Measurements from ENCODE around the gene SSTR4.

The SSTR4 gene

GRCh38 chr20:23018432-23018831 is 16.7 kb upstream of the SSTR4 start:
- ATAC-seq, result no peak

DNA sequence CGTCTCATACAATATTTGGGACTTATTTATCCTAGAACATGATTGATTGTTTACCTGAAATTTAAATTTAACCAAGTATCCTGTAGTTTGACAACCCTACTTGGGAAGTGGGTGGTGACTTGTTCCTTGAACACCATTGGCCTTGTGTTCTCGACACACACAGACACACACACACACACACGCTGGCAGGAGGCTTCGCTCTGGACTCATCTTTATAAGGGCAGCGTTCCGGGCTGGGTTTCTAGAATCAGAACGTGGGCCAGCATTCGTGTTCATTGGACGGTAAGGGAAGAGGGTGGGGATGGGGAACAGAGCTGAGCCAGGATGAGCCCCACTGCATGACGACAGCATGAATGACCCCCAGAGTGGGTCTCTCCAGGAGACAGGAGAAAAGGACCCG is 16.2 kb upstream of the SSTR4 start:
- no peak for TF ChIP-seq TOX (CRISPR knock-in tag; IDR thresholded peaks at IDR 0.05; ENCODE audit: borderline replicate concordance)
- TF ChIP-seq, protein P1, sequence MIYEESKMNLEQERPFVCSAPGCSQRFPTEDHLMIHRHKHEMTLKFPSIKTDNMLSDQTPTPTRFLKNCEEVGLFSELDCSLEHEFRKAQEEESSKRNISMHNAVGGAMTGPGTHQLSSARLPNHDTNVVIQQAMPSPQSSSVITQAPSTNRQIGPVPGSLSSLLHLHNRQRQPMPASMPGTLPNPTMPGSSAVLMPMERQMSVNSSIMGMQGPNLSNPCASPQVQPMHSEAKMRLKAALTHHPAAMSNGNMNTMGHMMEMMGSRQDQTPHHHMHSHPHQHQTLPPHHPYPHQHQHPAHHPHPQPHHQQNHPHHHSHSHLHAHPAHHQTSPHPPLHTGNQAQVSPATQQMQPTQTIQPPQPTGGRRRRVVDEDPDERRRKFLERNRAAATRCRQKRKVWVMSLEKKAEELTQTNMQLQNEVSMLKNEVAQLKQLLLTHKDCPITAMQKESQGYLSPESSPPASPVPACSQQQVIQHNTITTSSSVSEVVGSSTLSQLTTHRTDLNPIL (CRISPR knock-in tag; IDR thresholded peaks at IDR 0.05; ENCODE audit: low read depth), result no peak
- TF ChIP-seq TCF4 (CRISPR knock-in tag; IDR thresholded peaks at IDR 0.05; ENCODE audit: borderline replicate concordance), result no peak
- TF ChIP-seq, protein P2, sequence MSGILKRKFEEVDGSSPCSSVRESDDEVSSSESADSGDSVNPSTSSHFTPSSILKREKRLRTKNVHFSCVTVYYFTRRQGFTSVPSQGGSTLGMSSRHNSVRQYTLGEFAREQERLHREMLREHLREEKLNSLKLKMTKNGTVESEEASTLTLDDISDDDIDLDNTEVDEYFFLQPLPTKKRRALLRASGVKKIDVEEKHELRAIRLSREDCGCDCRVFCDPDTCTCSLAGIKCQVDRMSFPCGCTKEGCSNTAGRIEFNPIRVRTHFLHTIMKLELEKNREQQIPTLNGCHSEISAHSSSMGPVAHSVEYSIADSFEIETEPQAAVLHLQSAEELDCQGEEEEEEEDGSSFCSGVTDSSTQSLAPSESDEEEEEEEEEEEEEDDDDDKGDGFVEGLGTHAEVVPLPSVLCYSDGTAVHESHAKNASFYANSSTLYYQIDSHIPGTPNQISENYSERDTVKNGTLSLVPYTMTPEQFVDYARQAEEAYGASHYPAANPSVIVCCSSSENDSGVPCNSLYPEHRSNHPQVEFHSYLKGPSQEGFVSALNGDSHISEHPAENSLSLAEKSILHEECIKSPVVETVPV (CRISPR knock-in tag; IDR thresholded peaks at IDR 0.05), result no peak
- TF ChIP-seq RARB (CRISPR knock-in tag; IDR thresholded peaks at IDR 0.05), result no peak
- TF ChIP-seq ZNF565 (CRISPR knock-in tag; conservative IDR thresholded peaks at IDR 0.05; ENCODE audit: low read depth), result no peak
- no peak for TF ChIP-seq PATZ1 (CRISPR knock-in tag; IDR thresholded peaks at IDR 0.05; ENCODE audit: borderline replicate concordance)
- no peak for TF ChIP-seq BACH2 (CRISPR knock-in tag; IDR thresholded peaks at IDR 0.05; ENCODE audit: borderline replicate concordance)
- no peak for TF ChIP-seq TSHZ2 (CRISPR knock-in tag; IDR thresholded peaks at IDR 0.05)
- TF ChIP-seq ISL1 (CRISPR knock-in tag; IDR thresholded peaks at IDR 0.05), result no peak
- no peak for TF ChIP-seq GLIS3 (CRISPR knock-in tag; IDR thresholded peaks at IDR 0.05)
- no peak for TF ChIP-seq ZNF70 (CRISPR knock-in tag; IDR thresholded peaks at IDR 0.05)
- TF ChIP-seq ZC3H10 (CRISPR knock-in tag; IDR thresholded peaks at IDR 0.05), result no peak
- no peak for TF ChIP-seq ZNF8 (CRISPR knock-in tag; IDR thresholded peaks at IDR 0.05)
- TF ChIP-seq CSDC2 (CRISPR knock-in tag; IDR thresholded peaks at IDR 0.05), result no peak
- ATAC-seq, result no peak

More at GRCh38 chr20:23018432-23018831, 16.7 kb upstream of the SSTR4 start:
- TF ChIP-seq ZFP3 (CRISPR knock-in tag; IDR thresholded peaks at IDR 0.05), result no peak
- no peak for TF ChIP-seq ZNF70 (CRISPR knock-in tag; IDR thresholded peaks at IDR 0.05)
- no peak for TF ChIP-seq PPARA (CRISPR knock-in tag; IDR thresholded peaks at IDR 0.05; ENCODE audit: borderline replicate concordance)
- TF ChIP-seq ARNTL (CRISPR knock-in tag; IDR thresholded peaks at IDR 0.05; ENCODE audit: borderline replicate concordance, low read depth), result no peak
- no peak for TF ChIP-seq SNAI2 (CRISPR knock-in tag; IDR thresholded peaks at IDR 0.05)
- no peak for TF ChIP-seq TSHZ2 (CRISPR knock-in tag; IDR thresholded peaks at IDR 0.05)
- no peak for TF ChIP-seq ZC3H10 (CRISPR knock-in tag; IDR thresholded peaks at IDR 0.05)
- no peak for TF ChIP-seq ISL1 (CRISPR knock-in tag; IDR thresholded peaks at IDR 0.05)
- no peak for TF ChIP-seq GLIS3 (CRISPR knock-in tag; IDR thresholded peaks at IDR 0.05)
- TF ChIP-seq PATZ1 (CRISPR knock-in tag; IDR thresholded peaks at IDR 0.05; ENCODE audit: borderline replicate concordance), result no peak
- no peak for TF ChIP-seq BACH2 (CRISPR knock-in tag; IDR thresholded peaks at IDR 0.05; ENCODE audit: borderline replicate concordance)
- TF ChIP-seq ZNF8 (CRISPR knock-in tag; IDR thresholded peaks at IDR 0.05), result no peak
